ENCODE measurements around the gene ZFP92.

DNA sequence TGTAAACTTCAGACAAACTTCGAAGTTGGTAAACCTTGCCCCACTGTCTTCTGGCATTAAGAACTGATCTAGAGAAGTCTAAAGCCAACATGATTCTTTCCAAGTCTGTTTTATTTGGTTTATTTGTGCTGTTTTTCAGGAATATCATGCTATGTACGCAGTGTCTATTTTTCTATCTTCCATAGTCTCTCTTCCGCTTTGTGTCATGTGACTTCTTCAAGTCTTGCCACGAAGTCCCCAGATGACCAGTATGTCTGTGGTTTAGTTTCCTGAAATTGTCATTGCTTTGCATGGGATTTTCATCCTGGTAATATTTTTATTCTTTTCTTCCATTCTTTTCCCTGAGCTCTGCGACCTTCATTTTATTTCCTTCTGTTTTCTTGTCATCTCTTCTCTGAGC lies 25.2 kb upstream of the ZFP92 start:
- no peak for TF ChIP-seq CTCF (IDR thresholded peaks at IDR 0.05)
- TF ChIP-seq POLR2A (IDR thresholded peaks at IDR 0.05) = no peak
